ENCODE data around the gene TP53I13. TPM values are rescaled to one million over a fixed set of nuclear protein-coding genes. Genes with fewer than 3 reads are reported as not detected.

Gene TP53I13
- total RNA-seq, 2 experiments from 2014 or later = 31.2 to 35.3 TPM

DNA sequence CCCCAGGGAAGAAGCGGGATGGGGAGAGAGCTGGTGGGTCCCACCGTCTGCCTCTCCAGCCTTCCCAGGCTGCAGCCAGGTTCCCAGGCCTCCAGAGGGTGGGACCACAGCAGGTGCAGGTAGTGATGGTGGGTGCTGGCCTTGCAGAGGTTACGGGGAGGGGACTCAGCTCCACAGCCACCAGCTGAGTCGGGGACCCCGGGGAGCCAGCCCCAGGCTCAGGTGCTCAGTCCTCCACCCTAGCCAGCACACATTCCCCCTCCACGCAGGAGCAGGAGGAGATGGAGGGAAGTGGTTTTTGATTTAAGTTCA, 5.0 kb downstream of the TP53I13 start:
- Mint-ChIP-seq H3K4me3 (no peak overlapping the region), H3K27ac (no peak overlapping the region), H3K36me3 (peaks cover 16% of the 10 kb centered on the region), H3K4me1 (peaks cover 17% of the 10 kb centered on the region), H3K9me3 (no peaks in the 10 kb centered on the region), H3K27me3 (no peaks in the 10 kb centered on the region)
- DNase-seq = no peak

- H3K4me1 Mint-ChIP-seq = peaks cover 16% of the 10 kb centered on the region
- H3K4me3 Mint-ChIP-seq = no peak overlapping the region
- no peaks in the 10 kb centered on the region for H3K9me3 Mint-ChIP-seq
- H3K27me3 Mint-ChIP-seq = no peaks in the 10 kb centered on the region
- DNase-seq = no peak
- peaks cover 16% of the 10 kb centered on the region for H3K36me3 Mint-ChIP-seq
- peak overlapping the region; percentile 3 for H3K27ac Mint-ChIP-seq
Measured at GRCh38 chr17:29573871-29574731, 5.6 kb downstream of the TP53I13 start.

DNA sequence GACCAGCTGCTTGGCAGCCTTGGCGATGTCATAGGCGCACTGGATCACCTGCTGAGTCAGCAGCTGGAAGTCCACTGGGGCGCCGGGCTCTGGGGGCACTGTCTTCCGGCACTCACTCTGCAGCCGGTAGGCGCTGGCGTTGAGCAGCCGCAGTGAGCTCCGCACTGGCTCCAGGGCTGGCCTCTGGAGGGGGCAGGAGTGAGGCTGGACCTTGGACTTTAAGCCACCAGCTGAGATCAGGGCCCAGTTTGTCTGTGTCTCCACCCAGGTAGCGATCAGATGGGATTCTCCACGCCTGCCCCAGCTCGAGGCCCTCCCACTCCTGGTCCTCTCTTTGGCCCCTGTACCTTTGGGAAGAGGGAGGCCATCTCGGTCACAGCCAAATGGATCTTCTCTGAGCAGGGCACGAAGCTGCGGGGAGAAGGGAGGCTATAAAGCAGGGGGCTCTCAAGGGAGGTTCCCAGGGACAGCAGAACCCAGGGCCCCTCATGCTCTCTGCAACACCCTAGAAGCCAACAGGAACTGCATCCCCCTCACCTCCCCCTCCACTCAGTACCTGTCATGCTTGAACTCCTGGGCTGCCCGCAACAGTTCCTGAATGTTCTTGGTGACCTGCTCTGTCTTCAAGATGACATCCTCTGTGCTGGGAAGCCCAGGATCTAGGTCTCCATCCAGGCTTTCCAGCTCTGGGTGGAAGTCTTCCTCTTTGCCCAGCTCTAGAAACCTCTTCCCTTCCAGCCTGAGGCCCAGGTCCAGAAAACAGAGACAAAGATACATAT, 6.4 kb downstream of the TP53I13 start:
- no peak overlapping the region for H3K4me3 Mint-ChIP-seq
- peaks cover 19% of the 10 kb centered on the region for H3K36me3 Mint-ChIP-seq
- H3K9me3 Mint-ChIP-seq = no peaks in the 10 kb centered on the region
- no peaks in the 10 kb centered on the region for H3K27me3 Mint-ChIP-seq
- H3K27ac Mint-ChIP-seq = peak overlapping the region; percentile 3
- DNase-seq = no peak
- peaks cover 13% of the 10 kb centered on the region for H3K4me1 Mint-ChIP-seq

- Mint-ChIP-seq H3K27me3 (no peaks in the 10 kb centered on the region), H3K4me3 (no peak overlapping the region), H3K27ac (no peak overlapping the region), H3K36me3 (peaks cover 24% of the 10 kb centered on the region), H3K4me1 (peaks cover 18% of the 10 kb centered on the region), H3K9me3 (no peaks in the 10 kb centered on the region)
- no peak for DNase-seq
Measured at GRCh38 chr17:29575511-29576213, 7.2 kb downstream of the TP53I13 start.

DNA sequence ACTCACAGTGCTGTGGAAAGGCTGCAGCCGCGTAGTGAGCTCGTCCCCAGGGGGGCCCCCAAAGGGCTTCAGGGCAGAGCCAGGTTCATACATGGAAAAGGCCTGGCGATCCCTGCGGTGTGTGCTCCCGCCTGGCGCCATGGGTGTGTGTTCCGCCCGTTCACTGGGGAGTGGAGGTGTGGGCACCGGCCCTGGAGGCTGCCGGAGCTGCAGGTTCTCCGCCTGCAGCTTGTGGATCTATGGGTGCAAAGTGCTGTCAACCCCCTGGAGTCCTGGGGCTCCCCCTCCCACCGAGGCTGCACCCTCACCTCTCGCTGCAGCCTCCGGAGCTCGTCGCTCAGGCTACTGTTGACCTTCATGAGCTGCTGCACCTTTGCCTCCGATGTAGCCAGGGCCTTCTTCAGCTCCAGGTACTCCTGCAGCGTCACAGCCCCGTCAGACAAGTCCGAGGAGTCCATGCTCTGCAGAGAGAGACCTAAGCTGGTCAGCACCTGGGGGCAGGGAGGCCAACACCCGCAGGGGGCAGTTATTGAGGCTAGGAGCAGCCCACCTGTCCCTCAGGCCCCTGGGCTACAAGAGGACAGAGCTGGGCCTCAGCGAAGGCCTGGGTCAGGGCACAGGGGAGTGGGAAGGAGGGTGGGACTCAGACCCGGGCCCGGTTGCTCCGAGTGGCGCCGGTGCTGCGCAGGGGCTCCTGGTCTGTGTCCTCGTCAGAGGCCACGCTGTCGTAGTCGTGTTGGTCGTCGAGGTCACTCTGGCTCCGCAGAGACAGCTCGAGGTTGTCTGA, 7.9 kb downstream of the TP53I13 start:
- peaks cover 30% of the 10 kb centered on the region for H3K36me3 Mint-ChIP-seq
- H3K9me3 Mint-ChIP-seq = no peaks in the 10 kb centered on the region
- H3K4me1 Mint-ChIP-seq = peaks cover 24% of the 10 kb centered on the region
- H3K27ac Mint-ChIP-seq = no peak overlapping the region
- no peak for DNase-seq
- no peaks in the 10 kb centered on the region for H3K27me3 Mint-ChIP-seq
- no peak overlapping the region for H3K4me3 Mint-ChIP-seq

GRCh38 chr17:29577001-29577370, 8.5 kb downstream of the TP53I13 start:
- no peak for DNase-seq

DNA sequence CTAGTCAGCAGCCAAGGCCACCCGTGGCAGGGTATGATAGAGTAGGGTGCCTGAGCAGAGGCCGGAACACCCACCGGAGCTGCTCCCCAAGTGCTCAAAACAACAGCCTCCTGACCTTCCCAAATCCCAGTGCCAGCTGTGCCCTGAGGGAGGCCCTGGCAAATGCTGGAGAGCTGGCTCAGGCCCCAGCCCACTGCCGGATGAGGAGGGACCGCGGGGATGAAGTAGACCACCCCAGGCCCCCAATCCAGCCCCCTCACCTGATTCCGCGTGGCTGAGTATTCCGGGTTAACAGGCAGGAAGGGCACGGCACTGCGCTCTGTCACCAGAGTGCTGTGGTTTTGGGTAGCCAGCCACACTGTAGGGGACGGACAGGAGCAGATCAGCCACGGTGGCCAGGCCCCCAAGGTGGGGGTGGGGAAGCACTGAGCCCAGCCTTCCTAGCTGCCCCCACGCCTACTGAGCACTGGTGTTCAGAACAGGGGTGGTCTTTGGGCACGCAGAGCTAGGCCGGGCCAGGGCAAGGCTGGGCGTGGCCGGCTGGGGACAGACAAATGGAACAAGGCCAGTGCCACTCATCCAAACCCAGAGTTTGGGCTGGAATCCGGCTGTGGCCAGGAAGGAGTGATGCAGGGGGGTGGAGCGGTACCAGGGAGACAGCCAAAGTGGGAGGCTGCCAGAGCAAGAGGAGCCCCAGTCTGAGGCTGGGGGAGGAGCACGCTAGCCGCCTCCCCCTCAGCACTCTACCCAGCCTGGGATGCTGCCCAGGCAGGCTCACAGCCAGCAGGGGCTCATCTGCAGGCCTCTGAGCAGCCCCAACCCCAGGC, 9.1 kb downstream of the TP53I13 start:
- Mint-ChIP-seq H3K27me3 (no peaks in the 10 kb centered on the region), H3K27ac (no peak overlapping the region), H3K9me3 (no peaks in the 10 kb centered on the region), H3K36me3 (peaks cover 37% of the 10 kb centered on the region), H3K4me3 (no peak overlapping the region), H3K4me1 (peaks cover 24% of the 10 kb centered on the region)
- no peak for DNase-seq

More at GRCh38 chr17:29577001-29577370, 8.5 kb downstream of the TP53I13 start:
- Mint-ChIP-seq H3K4me3 (no peak overlapping the region), H3K27me3 (no peaks in the 10 kb centered on the region), H3K4me1 (peaks cover 24% of the 10 kb centered on the region), H3K27ac (no peak overlapping the region), H3K9me3 (no peaks in the 10 kb centered on the region), H3K36me3 (peaks cover 31% of the 10 kb centered on the region)

DNA sequence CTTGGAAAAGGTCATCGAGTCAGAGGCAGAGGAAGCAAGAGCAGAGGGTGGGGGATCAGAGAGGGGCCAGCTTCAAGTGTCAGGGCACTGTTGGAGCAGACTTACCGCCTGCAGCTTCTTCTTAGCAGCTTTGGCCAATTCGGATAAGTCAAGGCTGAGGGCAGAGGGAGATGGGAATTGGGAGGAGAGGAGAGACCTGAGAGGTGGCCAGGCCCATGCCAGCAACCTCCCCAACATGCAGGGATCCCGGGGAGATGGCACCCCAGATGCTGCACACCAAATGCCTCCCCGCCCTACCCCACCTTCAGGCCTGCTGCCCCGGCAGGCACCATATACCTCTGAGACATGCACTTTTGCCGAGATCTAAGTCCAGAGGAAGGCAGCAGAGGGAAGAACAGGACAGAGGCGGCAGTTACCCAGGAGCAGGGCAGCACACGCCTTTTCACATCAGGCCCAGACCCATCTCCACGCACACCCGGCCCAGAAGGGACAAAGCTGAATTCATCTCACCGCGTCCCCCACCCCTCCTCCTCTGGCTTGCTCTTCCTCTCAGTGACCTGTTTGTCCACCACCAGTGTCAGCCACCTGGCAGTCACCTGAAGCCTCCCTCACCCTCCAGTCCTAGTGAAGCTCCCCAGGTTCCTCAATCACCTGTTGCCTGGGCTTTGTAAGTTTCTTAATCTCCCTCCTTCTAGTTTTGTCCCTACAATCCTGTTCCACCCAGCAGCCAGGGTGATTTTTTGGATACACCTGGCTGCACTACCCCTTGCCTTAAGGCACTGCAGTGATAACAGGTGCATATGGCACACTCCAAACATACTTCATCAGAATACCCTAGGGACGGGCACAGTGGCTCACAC, 10.4 kb downstream of the TP53I13 start:
- DNase-seq = no peak
- Mint-ChIP-seq H3K4me3 (no peak overlapping the region), H3K9me3 (no peaks in the 10 kb centered on the region), H3K4me1 (peaks cover 15% of the 10 kb centered on the region), H3K36me3 (peaks cover 44% of the 10 kb centered on the region), H3K27me3 (no peaks in the 10 kb centered on the region), H3K27ac (no peak overlapping the region)

DNA sequence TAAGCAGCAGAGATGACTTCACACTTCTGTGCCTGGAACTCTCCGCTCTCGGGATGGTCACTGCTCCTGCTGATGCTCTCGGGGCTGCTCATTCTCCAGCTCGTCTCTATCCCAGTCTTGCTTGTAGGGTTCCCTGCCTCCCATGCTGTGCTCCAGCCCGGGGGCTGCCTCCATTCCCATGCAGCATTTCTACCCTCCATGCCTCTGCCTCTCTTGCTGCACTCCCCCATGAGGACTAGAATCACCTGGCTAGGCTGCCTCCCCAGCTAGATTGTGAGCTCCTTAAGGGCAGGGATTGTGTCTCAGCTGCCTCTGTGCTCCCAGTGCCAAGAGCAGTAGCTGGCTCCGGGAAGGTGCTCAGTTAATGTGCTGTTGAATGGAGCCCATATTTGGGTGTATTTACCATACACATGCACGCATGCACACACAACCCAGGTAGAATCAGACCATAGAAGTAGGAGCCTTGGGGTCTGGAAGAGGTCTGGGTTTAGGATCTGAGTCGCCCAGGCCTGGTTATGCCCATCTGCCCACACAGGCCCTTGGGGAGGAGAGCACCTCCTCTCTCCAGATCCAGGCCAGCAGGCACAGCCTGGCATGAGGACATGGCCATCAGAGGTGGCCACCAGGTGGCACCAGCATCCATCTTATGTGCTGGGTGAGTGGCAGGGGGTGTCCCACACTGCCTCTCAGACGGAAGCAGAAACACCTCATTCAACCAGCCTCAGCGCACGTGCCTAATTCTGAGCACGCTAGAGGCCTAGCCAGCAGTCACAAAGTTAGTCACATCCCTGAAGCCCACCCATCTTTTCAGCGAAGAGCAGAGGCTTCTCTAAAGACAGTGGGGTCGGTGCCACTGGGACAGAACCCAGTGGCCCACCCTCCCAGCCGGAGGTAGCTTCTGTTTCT, 11.6 kb downstream of the TP53I13 start:
- DNase-seq = peak; percentile 88
- Mint-ChIP-seq H3K36me3 (peaks cover 43% of the 10 kb centered on the region), H3K4me1 (peaks cover 18% of the 10 kb centered on the region), H3K27ac (peak overlapping the region; percentile 75), H3K27me3 (no peaks in the 10 kb centered on the region), H3K9me3 (no peaks in the 10 kb centered on the region), H3K4me3 (no peak overlapping the region)

DNA sequence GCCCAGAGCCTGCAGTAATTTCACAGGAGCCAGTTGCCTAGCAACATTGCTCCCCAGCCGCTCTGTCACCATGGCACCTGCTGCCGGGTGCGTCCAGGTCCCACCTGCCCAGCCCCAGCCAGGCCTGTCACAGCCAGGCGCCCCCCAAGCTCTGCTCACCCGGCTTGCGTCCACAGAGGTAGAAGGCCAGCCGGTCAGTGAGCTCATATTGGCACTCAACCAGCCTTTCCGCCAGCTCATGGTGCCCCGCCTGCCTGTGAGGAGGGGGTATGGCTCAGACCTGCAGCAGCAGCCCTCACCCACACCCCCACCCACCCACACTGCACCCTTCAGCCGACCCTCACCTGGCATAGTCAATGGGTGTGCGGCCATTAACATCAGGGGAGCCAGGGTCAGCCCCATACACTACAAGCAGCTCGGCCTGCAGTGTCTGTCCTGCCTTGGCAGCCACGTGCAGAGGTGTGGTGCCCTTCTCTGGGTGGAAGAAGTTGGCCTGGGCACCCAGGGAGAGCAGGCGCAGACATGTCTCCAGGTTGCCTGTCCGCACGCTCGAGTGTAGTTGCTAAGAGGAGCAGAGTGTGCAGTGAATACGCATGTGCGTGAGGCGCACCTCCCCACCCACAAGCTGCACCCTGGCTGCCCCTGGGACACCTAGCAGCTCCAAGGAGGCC, 13.2 kb downstream of the TP53I13 start:
- no peaks in the 10 kb centered on the region for H3K27me3 Mint-ChIP-seq
- no peak overlapping the region for H3K27ac Mint-ChIP-seq
- no peak overlapping the region for H3K4me3 Mint-ChIP-seq
- DNase-seq = no peak
- H3K9me3 Mint-ChIP-seq = no peaks in the 10 kb centered on the region
- H3K4me1 Mint-ChIP-seq = peaks cover 33% of the 10 kb centered on the region
- peaks cover 40% of the 10 kb centered on the region for H3K36me3 Mint-ChIP-seq

DNA sequence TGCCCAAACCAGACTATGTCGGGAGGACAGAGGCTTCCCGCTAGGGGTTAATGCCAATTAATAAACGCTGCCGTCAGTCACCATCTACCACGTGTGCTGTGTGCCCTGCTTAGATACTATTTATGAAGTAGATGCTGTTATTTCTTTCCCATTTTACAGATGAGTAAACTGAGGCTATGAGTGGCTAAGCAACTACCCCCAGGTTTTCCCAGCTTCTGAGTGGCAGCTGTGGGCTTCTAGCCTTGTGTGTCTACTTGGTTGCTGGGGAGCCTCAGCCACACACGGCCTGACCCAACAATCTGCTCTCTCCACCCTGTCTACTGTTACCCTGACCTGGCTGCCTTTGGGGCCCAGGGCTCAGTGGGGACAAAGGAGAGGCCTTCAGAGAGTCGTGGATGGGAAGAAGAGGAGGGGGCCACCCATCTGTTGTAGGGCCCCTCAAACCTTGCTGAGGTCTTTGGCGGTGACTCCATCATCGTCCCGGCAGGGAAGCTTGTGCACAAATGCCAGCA, 13.8 kb downstream of the TP53I13 start:
- Mint-ChIP-seq H3K4me1 (peaks cover 39% of the 10 kb centered on the region), H3K36me3 (peaks cover 40% of the 10 kb centered on the region), H3K4me3 (no peak overlapping the region), H3K27me3 (no peaks in the 10 kb centered on the region), H3K27ac (no peak overlapping the region), H3K9me3 (no peaks in the 10 kb centered on the region)
- DNase-seq = no peak

GRCh38 chr17:29582772-29583171, 14.3 kb downstream of the TP53I13 start:
- no peak for DNase-seq
- peaks cover 43% of the 10 kb centered on the region for H3K4me1 Mint-ChIP-seq

More at GRCh38 chr17:29582772-29583171, 14.3 kb downstream of the TP53I13 start:
- H3K36me3 Mint-ChIP-seq = peaks cover 37% of the 10 kb centered on the region
- H3K27me3 Mint-ChIP-seq = no peaks in the 10 kb centered on the region
- no peak overlapping the region for H3K27ac Mint-ChIP-seq
- no peak overlapping the region for H3K4me3 Mint-ChIP-seq
- no peaks in the 10 kb centered on the region for H3K9me3 Mint-ChIP-seq
